Measurements from ENCODE around the gene EN1. TPM values are rescaled to one million over a fixed set of nuclear protein-coding genes. Genes with fewer than 3 reads are reported as not detected.

Gene EN1
- total RNA-seq, 4 donors from 2014 or later = not detected

DNA sequence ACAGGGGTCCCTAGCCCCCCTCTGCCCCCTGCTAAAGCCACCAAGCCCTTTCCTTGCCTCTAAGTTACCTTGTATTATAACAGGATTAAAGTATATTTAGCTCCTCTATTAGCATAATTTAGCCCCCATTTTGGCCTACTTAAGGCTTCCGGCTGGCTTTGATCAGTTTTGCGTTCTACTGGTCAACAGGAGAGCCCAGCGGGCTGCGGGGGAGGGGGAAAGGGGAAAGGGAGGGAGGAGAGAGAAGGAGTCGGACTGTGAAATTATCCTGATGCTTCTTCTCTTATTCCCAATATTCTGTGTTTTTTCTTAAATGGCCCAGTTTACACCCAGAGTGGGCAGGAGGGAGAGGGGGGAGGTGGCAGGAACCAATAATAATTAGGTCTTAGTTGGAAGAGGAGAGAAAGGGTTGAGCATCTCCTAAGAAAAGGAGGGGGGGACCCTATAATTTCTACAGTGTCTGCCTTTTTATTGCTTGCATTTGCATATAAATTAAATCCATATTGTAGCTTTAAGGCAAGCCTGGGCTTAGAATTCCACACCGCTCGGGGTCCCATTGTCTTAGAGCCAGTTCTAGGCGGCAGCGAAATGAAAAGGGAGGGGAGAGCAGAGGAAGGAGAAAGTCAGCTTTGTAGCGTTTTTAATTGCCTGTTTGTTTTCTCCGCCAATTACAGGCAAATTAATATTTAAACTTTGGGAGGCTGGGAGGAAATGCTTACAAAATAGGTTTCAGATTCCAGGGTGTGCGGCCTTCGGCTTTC, 39.6 kb downstream of the EN1 start:
- no peaks in the 10 kb centered on the region for H3K9me3 ChIP-seq
- DNase-seq = no peak
- peaks cover 68% of the 10 kb centered on the region for H3K27me3 ChIP-seq
- intact Hi-C loops (cut with DNase I; ENCODE audit: low total_unique reads) (no loop called here), in situ Hi-C loops (cut with MboI; ENCODE audit: low pct_ligation_motif_present in 1 of 4, low pct_unique_long_range_greater_than_20kb in 1 of 4, low sequenced_read_pairs in 3 of 4) (no loop called here)
- TF ChIP-seq POLR2A (IDR thresholded peaks at IDR 0.05) (no peak), EP300 (IDR thresholded peaks at IDR 0.05; ENCODE audit: low read depth) (no peak), POLR2AphosphoS5 (IDR thresholded peaks at IDR 0.05) (no peak)
- TF ChIP-seq, protein P1, sequence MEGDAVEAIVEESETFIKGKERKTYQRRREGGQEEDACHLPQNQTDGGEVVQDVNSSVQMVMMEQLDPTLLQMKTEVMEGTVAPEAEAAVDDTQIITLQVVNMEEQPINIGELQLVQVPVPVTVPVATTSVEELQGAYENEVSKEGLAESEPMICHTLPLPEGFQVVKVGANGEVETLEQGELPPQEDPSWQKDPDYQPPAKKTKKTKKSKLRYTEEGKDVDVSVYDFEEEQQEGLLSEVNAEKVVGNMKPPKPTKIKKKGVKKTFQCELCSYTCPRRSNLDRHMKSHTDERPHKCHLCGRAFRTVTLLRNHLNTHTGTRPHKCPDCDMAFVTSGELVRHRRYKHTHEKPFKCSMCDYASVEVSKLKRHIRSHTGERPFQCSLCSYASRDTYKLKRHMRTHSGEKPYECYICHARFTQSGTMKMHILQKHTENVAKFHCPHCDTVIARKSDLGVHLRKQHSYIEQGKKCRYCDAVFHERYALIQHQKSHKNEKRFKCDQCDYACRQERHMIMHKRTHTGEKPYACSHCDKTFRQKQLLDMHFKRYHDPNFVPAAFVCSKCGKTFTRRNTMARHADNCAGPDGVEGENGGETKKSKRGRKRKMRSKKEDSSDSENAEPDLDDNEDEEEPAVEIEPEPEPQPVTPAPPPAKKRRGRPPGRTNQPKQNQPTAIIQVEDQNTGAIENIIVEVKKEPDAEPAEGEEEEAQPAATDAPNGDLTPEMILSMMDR (IDR thresholded peaks at IDR 0.05) = no peak
- H3K4me1 ChIP-seq = peaks cover 0 to 5% (median 0%) of the 10 kb centered on the region in 4 donors
- no peak overlapping the region for H3K27ac ChIP-seq
- no peaks in the 10 kb centered on the region for H3K36me3 ChIP-seq
- H3K4me3 ChIP-seq = peak overlapping the region in 1 of 4 donors; percentile 22
- 44 to 49% methylated on average over 13 of the region's 13 CpGs for WGBS, 2 donors (ENCODE audit: low coverage in 1 of 2)

- Histone ChIP-seq H3K27me3 (peaks cover 64% of the 10 kb centered on the region), H3K27ac (no peak overlapping the region), H3K9me3 (no peaks in the 10 kb centered on the region), H3K4me3 (no peak overlapping the region), H3K36me3 (no peaks in the 10 kb centered on the region), H3K4me1 (peaks cover 0 to 5% (median 0%) of the 10 kb centered on the region in 4 donors)
- DNase-seq = no peak
- TF ChIP-seq, protein P1 (IDR thresholded peaks at IDR 0.05) = no peak
- TF ChIP-seq POLR2A (IDR thresholded peaks at IDR 0.05) = no peak
- no peak for TF ChIP-seq EP300 (IDR thresholded peaks at IDR 0.05; ENCODE audit: low read depth)
- TF ChIP-seq POLR2AphosphoS5 (IDR thresholded peaks at IDR 0.05) = no peak
- intact Hi-C loops (cut with DNase I; ENCODE audit: low total_unique reads) = no loop called here
- in situ Hi-C loops (cut with MboI; ENCODE audit: low pct_ligation_motif_present in 1 of 4, low pct_unique_long_range_greater_than_20kb in 1 of 4, low sequenced_read_pairs in 3 of 4) = no loop called here
- WGBS, 2 donors (ENCODE audit: low coverage in 1 of 2) = 20 to 69% methylated on average over 2 to 23 of the region's 23 CpGs
Observed at GRCh38 chr2:118806797-118807667, 40.4 kb downstream of the EN1 start.

- peaks cover 0 to 5% (median 0%) of the 10 kb centered on the region in 4 donors for H3K4me1 ChIP-seq
- H3K4me3 ChIP-seq = no peak overlapping the region
- in situ Hi-C loops (cut with MboI; ENCODE audit: low pct_ligation_motif_present in 1 of 4, low pct_unique_long_range_greater_than_20kb in 1 of 4, low sequenced_read_pairs in 3 of 4) (no loop called here), intact Hi-C loops (cut with DNase I; ENCODE audit: low total_unique reads) (no loop called here)
- no peaks in the 10 kb centered on the region for H3K9me3 ChIP-seq
- H3K27me3 ChIP-seq = peaks cover 57% of the 10 kb centered on the region
- no peak overlapping the region for H3K27ac ChIP-seq
- 60 to 73% methylated on average over 3 to 9 of the region's 9 CpGs for WGBS, 2 donors (ENCODE audit: low coverage in 1 of 2)
- H3K36me3 ChIP-seq = no peaks in the 10 kb centered on the region
- no peak for DNase-seq
- TF ChIP-seq POLR2AphosphoS5 (IDR thresholded peaks at IDR 0.05) = no peak
- TF ChIP-seq, protein P1 (IDR thresholded peaks at IDR 0.05) = no peak
- no peak for TF ChIP-seq EP300 (IDR thresholded peaks at IDR 0.05; ENCODE audit: low read depth)
- no peak for TF ChIP-seq POLR2A (IDR thresholded peaks at IDR 0.05)
Observed at GRCh38 chr2:118805064-118805690, 42.3 kb downstream of the EN1 start.

- H3K4me1 ChIP-seq = no peaks in the 10 kb centered on the region
- no peak for DNase-seq
- no peak for TF ChIP-seq POLR2AphosphoS5 (IDR thresholded peaks at IDR 0.05)
- TF ChIP-seq, protein P1 (IDR thresholded peaks at IDR 0.05) = no peak
- TF ChIP-seq POLR2A (IDR thresholded peaks at IDR 0.05) = no peak
- in situ Hi-C loops (cut with MboI; ENCODE audit: low pct_ligation_motif_present in 1 of 4, low pct_unique_long_range_greater_than_20kb in 1 of 4, low sequenced_read_pairs in 3 of 4) = no loop called here
- no peaks in the 10 kb centered on the region for H3K36me3 ChIP-seq
- H3K27ac ChIP-seq = no peak overlapping the region
- intact Hi-C loops (cut with DNase I; ENCODE audit: low total_unique reads) = no loop called here
- no peaks in the 10 kb centered on the region for H3K9me3 ChIP-seq
- no peak overlapping the region for H3K4me3 ChIP-seq
- peaks cover 45% of the 10 kb centered on the region for H3K27me3 ChIP-seq
- WGBS, 2 donors (ENCODE audit: low coverage in 1 of 2) = 55 to 72% methylated on average over 2 to 5 of the region's 5 CpGs
Observed at GRCh38 chr2:118803012-118803411, 44.4 kb downstream of the EN1 start.

All from transverse colon (tissue), 4 donors.